Liver (tissue), 3 donors: Measurements from ENCODE around the gene CCDC192.

Experiments used
- EGR1 ChIP-seq, 2 donors: IDR thresholded peaks; 2 replicates each; pipeline ENCODE4 v1.6.1; 2016 to 2018; ENCODE audit warnings: antibody characterized with exemption in 2 of 2, low read depth in 2 of 2
- GABPA ChIP-seq, 2 donors: IDR thresholded peaks in 1 of 2; conservative IDR thresholded peaks in 1 of 2; 2 replicates each; pipeline ENCODE4 v1.6.1; 2016; ENCODE audit warnings: antibody characterized with exemption in 2 of 2, mild to moderate bottlenecking in 1 of 2, moderate library complexity in 1 of 2
- HNF4A ChIP-seq, 2 donors: conservative IDR thresholded peaks; 2 replicates each; pipeline ENCODE4 v1.6.1; 2016; ENCODE audit warnings: antibody characterized with exemption in 2 of 2, mild to moderate bottlenecking in 2 of 2
- HNF4G ChIP-seq: IDR thresholded peaks from 2 replicates; pipeline ENCODE4 v1.6.1; 2016; ENCODE audit warnings: antibody characterized with exemption
- JUND ChIP-seq, 2 donors: IDR thresholded peaks; 2 replicates each; pipeline ENCODE4 v1.6.1; 2016; ENCODE audit warnings: antibody characterized with exemption in 2 of 2
- NR2F2 ChIP-seq: IDR thresholded peaks from 2 replicates; pipeline ENCODE4 v1.6.1; 2016; ENCODE audit warnings: antibody characterized with exemption
- RXRA ChIP-seq, 2 donors: IDR thresholded peaks; 2 replicates each; pipeline ENCODE4 v1.6.1; 2017 to 2018; ENCODE audit warnings: antibody characterized with exemption in 2 of 2, mild to moderate bottlenecking in 1 of 2
- SP1 ChIP-seq: IDR thresholded peaks from 2 replicates; pipeline ENCODE4 v1.6.1; 2018; ENCODE audit warnings: antibody characterized with exemption, mild to moderate bottlenecking
- TAF1 ChIP-seq: conservative IDR thresholded peaks from 2 replicates; pipeline ENCODE4 v1.6.1; 2016; ENCODE audit warnings: antibody characterized with exemption, mild to moderate bottlenecking
- YY1 ChIP-seq: IDR thresholded peaks from 2 replicates; pipeline ENCODE4 v1.6.1; 2016; ENCODE audit warnings: antibody characterized with exemption, mild to moderate bottlenecking
- ZBTB33 ChIP-seq: IDR thresholded peaks from 2 replicates; pipeline ENCODE4 v1.6.1; 2016; ENCODE audit warnings: antibody characterized with exemption
- TF ChIP-seq, protein P1 (sequence below): fragments of 150-350 bp; IDR thresholded peaks from 2 replicates; pipeline ENCODE4 v1.5.1; 2017; ENCODE audit warnings: improper control_type of control experiment, low read depth, low read length; ENCODE audit not compliant: missing input control
- TF ChIP-seq, protein P2 (sequence below): IDR thresholded peaks from 2 replicates; pipeline ENCODE4 v1.6.1; 2016; ENCODE audit warnings: antibody characterized with exemption, mild to moderate bottlenecking
- TF ChIP-seq, protein P3 (sequence below): IDR thresholded peaks from 2 replicates; pipeline ENCODE4 v1.6.1; 2016; ENCODE audit warnings: antibody characterized with exemption
- donor health status: healthy.
- donor health status: healthy.

- TF ChIP-seq, protein P1, sequence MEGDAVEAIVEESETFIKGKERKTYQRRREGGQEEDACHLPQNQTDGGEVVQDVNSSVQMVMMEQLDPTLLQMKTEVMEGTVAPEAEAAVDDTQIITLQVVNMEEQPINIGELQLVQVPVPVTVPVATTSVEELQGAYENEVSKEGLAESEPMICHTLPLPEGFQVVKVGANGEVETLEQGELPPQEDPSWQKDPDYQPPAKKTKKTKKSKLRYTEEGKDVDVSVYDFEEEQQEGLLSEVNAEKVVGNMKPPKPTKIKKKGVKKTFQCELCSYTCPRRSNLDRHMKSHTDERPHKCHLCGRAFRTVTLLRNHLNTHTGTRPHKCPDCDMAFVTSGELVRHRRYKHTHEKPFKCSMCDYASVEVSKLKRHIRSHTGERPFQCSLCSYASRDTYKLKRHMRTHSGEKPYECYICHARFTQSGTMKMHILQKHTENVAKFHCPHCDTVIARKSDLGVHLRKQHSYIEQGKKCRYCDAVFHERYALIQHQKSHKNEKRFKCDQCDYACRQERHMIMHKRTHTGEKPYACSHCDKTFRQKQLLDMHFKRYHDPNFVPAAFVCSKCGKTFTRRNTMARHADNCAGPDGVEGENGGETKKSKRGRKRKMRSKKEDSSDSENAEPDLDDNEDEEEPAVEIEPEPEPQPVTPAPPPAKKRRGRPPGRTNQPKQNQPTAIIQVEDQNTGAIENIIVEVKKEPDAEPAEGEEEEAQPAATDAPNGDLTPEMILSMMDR, result no peak
- TF ChIP-seq, protein P2, sequence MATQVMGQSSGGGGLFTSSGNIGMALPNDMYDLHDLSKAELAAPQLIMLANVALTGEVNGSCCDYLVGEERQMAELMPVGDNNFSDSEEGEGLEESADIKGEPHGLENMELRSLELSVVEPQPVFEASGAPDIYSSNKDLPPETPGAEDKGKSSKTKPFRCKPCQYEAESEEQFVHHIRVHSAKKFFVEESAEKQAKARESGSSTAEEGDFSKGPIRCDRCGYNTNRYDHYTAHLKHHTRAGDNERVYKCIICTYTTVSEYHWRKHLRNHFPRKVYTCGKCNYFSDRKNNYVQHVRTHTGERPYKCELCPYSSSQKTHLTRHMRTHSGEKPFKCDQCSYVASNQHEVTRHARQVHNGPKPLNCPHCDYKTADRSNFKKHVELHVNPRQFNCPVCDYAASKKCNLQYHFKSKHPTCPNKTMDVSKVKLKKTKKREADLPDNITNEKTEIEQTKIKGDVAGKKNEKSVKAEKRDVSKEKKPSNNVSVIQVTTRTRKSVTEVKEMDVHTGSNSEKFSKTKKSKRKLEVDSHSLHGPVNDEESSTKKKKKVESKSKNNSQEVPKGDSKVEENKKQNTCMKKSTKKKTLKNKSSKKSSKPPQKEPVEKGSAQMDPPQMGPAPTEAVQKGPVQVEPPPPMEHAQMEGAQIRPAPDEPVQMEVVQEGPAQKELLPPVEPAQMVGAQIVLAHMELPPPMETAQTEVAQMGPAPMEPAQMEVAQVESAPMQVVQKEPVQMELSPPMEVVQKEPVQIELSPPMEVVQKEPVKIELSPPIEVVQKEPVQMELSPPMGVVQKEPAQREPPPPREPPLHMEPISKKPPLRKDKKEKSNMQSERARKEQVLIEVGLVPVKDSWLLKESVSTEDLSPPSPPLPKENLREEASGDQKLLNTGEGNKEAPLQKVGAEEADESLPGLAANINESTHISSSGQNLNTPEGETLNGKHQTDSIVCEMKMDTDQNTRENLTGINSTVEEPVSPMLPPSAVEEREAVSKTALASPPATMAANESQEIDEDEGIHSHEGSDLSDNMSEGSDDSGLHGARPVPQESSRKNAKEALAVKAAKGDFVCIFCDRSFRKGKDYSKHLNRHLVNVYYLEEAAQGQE, result no peak
- TF ChIP-seq, protein P3, sequence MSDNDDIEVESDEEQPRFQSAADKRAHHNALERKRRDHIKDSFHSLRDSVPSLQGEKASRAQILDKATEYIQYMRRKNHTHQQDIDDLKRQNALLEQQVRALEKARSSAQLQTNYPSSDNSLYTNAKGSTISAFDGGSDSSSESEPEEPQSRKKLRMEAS, result no peak
- no peak for TF ChIP-seq SP1
- no peak for TF ChIP-seq RXRA (IDR thresholded peaks at IDR 0.05)
- TF ChIP-seq TAF1, result no peak
- TF ChIP-seq YY1, result no peak
- TF ChIP-seq ZBTB33, result no peak
- TF ChIP-seq NR2F2, result no peak
- TF ChIP-seq JUND (IDR thresholded peaks at IDR 0.05), result no peak
- no peak for TF ChIP-seq HNF4A (conservative IDR thresholded peaks at IDR 0.05)
- TF ChIP-seq GABPA (IDR thresholded peaks at IDR 0.05 in 1 of 2, conservative IDR thresholded peaks at IDR 0.05 in 1 of 2), result no peak
- no peak for TF ChIP-seq EGR1 (IDR thresholded peaks at IDR 0.05; ENCODE audit: low read depth in 2 of 2)
- TF ChIP-seq HNF4G, result no peak
Observed at GRCh38 chr5:127666043-127666716, 37.0 kb upstream of the CCDC192 start.
